HG02981 (cell line): ENCODE results near the gene NPTX1.

Experiments
- ATAC-seq: cut with Tn5 transposase; IDR thresholded peaks from one replicate; pipeline ENCODE4 v1.9.1; 2021; ENCODE audit warnings: mild to moderate bottlenecking, moderate library complexity; ENCODE audit not compliant: unreplicated experiment

Gene NPTX1

DNA sequence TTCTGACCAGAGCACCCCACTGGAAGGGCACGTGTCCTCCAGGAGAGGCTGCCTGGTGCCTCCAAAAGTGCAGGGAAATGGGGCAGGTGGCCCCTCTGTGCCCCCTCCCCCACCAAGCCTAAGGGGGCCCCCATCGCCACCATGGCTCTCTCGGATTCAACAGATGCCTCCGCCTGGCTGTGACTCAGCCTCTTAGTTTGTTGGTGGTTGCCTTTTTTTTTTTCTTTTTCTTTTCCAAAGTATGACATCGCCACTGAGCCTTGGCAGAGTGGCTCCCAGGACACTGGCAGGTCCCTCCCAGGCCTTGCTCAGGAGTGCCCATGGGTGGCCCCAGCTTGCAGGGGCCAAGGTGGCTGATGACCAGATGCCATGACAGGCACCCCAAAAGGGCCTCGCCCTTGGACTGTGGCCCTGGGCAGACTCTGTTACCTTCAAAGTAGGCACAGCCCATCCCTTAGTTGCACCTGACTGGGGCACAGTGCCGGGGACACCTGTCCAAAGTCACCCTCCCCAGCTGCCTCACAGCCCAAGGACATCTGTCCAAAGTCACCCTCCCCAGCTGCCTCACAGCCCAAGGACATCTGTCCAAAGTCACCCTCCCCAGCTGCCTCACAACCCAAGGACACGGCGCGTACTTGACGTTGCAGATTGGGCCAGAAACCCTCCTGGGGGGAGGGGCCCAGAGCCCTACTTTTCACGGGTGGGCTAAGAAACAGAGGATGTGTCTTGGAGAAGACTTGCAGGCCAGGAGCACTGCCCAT is 29.6 kb downstream of the NPTX1 start:
- no peak for ATAC-seq

DNA sequence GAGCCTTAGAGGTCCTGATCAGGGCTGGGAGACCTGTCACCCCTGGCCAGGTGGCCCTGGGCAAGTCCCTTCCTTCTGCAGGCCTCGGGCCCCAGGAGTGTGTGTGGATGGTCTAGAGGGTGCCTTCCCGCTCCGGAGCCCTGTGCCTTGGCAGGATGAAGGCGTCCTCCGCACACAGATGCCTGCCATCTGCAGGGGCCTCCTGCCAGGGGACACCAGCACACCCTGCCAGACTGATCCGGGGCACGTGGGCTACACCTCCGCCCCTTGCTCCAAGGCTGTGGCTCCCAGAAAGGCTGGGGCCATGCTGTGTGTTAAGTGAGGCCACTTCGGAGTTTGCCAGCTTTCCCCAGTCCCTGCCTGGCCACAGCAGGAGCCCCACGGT is 30.7 kb downstream of the NPTX1 start:
- ATAC-seq, result no peak

DNA sequence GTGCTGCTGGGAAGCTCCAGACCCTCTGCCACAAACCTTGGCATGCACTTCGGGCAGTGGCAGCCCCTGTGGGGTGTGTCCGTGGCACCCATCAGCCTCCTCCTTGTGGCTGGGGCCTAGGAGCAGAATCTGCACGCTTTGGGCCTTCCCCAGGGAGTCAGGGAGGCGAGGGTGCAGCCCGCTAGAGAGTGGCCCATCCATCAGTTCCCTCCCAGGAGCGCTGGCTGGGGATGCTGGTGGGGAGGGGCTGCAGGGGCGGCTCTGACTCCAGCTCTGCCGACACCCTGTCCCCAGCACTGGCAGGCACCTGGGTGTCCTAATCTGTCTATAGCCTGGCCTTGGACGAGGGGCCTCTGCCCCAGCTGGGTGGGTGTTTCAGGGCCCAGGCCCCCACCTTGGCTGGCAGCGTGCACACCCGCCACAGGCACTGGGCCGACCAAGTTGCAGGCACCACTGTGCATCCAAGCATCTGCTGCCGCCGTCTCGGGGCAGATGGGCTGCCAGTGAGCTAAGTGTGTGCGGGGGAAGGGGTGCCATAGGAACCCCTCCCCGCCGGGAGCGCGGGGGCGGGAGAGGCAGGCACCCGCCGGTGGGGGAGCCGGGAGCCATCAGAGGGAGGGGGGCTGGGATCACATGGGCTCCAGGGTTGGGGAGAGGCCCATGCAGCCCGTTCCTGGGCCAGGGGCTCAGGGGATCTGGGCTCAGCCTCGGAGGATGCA is 31.2 kb downstream of the NPTX1 start:
- no peak for ATAC-seq

DNA sequence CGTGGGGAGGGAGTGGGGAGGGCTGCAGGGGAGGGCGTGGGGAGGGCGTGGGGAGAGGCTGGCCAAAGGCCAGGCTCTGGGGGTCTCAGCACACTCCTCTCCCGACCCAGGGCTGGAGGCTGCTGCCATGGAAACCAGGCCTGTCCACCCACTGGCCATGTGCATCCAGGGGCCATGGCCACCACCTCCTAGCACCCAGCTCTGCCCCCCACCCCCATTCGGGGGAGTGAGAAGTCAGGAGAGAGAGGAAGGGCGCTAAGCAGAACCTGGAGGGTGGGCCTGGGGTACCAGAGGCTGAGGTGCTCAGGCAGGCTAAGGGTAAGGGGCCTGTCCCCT is 31.8 kb downstream of the NPTX1 start:
- ATAC-seq, result no peak

DNA sequence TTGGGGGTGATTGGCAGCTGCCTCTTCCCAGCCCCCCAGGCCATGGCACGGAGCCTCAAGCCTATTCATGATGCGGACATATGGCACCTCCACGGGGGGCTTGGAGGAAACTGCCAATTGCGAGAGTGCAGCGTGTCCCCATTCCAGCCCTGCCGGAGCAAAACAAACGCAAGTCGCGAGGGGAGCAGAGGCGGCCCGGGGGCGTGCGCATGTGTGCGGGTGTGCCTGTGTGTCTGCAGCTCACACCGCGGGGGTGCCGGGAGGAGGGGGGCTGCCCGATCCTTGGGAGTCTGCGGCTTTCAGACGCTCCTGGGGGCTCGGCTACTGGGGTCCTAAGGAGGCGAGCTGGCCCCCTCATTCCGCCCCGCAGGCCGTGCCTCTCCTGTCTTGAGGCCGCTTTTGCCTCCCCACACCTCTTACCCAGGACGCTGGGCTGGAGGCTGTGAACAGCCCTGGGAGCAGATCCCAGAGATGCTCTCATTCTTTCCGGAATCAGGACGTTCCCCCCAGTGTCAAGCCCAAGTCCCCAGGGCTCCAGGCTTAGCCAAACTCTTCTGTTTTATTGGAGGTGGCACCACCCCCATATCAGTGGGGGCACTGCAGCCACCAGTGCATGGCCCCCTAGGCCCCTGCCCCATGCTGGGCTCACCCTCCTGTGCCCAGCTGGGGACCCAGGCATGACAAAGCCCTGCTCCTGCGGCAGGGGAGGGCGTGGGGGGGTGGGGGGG is 32.3 kb downstream of the NPTX1 start:
- ATAC-seq, result no peak

DNA sequence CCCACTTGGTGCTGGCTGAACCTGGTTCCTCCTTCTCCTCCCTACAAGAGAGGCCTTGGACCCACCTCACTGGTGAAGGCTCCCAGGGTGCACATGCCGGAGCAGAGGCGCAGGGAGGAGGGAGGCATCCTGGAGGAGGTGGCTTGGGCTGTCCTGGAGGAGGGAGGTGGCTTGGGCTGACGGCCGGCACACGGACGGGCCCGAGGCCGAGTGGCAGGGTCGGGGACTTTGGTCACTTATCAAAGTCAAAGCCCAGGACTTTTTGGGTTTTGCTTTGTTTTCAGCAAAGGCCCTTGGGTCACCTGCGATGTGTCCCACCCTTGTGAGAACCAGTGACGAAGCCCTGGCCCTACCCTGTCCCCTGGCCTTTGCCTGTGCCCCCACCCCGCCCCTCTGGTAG is 32.9 kb downstream of the NPTX1 start:
- no peak for ATAC-seq

DNA sequence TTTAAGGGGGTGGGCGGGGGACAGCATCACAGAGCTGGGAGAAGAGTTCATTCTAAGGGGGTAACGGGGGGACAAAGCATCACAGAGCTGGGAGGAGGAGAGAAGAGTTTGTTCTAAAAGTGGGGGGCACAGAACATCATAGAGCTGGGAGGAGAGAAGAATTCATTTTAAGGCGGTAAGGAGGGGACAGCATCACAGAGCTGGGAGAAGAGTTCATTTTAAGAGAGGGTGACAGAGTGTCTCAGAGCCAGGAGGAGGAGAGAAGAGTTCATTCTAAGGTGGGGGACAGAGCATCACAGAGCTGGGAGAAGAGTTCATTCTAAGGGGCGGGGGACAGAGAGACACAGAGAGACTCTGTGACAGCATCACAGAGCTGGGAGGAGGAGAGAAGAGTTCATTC is 33.6 kb downstream of the NPTX1 start:
- ATAC-seq, result no peak

DNA sequence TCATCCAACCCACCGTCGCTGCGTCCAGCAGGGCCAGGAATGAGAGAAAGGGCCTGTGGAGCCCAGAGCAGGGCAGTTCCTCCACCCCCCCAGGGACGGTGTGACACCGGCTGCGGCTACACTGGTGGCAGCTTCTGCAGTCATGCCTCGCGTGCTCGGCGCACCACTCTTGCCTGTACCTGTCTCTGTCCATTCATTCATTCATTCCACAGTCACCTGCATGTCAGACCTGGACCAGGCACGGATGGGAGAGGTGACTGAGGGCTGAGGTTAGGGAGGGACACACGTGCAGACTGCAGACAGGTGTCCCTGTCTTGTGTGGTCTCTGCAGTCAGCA is 34.1 kb downstream of the NPTX1 start:
- ATAC-seq, result no peak

DNA sequence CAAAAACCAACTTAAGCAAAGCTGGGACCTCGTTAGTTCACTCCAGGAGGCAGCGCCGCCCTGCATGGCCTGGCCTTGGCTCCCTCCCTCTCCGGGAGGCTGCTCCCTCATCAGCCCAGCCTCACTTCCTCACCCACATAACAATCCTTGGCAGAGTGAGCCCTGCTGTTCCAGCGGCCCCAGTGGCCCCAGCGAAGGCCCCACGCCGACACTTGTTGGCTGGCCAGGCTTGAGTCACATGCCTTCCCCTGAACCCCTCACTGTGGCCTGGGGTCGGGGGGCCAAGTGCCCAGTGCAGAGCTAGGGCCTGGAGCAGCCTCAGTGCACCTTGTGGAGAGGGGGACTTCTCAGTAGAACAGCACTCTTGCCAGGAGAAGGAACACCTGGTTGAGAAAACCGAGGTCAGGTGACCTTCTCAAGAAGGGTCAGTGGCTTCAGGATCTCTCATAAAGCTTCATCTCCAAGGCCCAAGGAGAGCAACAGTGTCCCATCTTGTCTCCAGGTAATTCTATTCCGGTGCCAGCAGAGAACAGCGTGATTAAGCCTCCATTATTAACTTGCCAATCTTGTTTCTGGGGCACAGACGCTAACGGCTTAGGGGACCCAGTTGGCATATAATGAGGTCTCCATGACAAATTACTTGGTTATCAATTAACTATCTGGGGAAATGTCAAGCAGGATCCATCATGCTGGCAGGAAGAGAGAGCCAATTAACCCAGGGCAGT is 34.6 kb downstream of the NPTX1 start:
- no peak for ATAC-seq

DNA sequence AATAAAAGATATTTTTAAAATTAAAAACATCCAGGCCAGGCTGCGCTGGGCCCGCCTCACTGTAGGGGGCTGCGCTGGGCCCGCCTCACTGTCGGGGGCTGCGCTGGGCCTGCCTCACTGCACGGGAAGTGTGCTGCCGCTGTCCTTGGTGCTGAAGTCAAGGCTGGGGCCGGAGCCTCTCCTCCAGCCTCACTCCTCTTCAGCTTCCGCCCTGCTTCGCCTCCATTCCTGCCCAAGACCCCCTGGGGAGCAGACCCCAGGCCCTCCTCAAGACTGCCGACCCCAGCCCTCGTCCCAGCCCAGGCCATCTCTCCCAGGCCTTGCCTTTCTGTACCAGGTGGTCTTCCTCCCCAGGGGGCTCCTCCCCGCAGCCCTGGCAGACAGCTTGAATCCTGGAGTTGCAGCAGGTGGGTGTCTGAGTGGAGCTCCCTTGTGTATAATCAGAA is 35.3 kb downstream of the NPTX1 start:
- ATAC-seq, result no peak

DNA sequence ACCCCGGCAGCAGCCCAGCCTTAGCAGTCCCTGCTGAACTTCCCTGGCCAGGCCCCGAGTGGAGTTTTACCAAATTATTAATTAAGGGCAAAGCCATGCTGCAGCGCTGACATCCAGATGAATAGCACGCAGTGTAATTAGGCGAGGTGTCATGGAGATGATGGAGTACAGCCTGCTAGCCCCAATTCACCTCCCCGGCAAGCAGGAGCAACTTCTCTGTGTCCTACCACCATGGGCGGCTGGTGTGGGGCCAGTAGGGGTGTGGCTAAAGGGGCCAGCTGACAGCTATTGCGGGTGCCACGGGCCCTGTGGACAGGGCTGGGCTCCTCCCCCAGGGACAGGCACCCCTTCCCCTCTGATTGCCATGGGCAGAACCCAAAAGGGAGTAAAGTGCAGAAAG is 36.9 kb downstream of the NPTX1 start:
- no peak for ATAC-seq

DNA sequence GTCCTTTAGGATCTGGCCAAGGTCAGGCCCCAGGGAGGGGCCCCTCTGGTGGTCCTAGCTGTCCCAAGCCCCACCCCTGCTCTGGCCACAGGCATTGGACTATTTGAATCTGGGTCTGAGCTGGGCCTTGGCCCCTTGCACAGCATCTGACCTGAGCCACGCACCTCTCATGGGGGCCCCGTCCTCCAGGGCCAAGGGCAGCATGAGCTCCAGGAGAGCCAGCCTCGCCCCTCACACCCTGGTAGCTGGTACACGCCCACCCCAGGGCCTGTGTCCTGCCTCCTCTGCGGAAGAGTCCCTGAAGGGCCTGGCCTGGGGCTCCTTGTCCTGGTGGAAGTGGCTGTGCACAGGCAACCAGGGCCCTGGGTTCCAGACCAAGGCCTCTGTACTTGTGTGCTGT is 37.6 kb downstream of the NPTX1 start:
- no peak for ATAC-seq

DNA sequence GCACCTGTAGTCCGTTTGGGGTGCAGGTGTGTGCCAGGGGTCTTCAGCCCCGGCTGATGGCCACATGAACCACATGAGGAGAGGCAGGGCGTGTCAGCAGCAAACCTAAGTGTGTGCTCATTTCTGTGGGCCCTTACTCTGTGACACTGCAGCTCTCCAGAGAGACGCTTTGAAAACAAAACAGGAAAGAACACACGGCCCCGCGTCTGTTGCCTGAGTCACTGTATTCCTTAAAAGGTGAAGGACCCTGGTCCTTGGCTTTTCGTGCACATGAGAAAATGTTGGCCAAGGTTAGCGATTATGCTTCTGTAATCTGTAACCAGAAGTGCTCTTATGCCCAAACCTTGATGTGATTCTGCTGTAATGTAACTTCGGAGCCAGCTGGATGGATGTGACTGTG is 38.9 kb downstream of the NPTX1 start:
- ATAC-seq, result no peak

DNA sequence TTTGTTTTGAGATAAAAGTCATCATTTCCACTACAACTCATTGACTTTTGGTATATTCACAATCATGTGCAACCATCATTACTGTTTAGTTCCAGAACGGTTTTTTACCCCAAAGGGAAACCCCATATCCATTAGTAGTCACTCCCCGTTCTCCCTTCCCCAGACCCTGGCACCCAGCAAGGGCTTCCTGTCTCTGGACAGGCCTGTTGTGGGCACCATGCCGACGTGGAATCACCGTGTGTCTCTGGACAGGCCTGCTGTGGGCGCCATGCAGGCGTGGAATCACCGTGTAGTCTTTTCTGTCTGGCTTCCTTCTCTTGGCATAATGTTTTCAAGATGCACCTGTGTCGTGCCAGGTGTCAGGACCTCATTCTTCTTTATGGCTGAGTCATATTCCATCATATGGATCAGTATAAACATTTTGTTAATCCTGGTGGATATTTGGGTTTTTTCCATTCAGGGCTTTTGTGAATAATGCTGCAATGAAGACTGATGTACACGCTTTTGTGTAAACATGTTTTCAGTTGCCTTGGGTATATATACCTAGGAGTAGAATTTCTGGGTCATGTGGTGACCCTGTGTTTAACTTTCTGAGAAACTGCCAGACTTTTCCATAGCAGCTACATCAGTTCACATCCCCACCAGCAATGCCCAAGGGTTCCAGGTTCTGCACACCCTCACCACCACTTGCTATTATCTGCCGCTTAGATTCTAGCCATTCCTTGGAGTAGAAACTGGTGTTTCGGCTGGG is 42.3 kb downstream of the NPTX1 start:
- ATAC-seq, result no peak

DNA sequence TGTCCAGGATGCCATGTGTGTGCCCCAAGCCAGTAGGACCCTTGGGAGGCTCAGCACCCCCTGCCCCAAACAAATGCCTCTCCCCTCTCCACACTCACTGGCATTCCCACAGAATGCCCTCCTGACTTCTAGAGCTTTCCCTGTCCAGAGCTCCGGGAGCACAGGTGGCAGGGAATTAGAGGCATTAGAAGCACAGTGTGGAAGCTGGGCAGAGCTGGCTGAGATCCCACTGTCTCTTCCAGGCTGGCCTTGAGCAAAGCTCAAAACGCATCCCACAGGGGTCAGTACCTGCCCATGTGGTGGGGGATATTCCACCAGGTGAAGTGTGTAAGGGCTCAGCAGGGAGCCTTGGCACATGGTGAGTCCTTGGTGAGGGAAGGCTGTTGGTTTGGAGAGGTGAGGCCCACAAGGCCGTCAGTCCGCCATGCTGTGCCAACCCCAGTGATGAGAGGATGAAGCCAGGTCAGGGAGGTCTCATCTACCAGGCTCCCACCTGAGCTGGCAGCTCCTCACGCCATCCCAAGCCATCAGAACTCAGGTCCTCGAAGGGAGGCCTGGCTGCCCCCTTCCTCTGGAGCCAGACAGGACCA is 43.4 kb downstream of the NPTX1 start:
- ATAC-seq, result no peak

DNA sequence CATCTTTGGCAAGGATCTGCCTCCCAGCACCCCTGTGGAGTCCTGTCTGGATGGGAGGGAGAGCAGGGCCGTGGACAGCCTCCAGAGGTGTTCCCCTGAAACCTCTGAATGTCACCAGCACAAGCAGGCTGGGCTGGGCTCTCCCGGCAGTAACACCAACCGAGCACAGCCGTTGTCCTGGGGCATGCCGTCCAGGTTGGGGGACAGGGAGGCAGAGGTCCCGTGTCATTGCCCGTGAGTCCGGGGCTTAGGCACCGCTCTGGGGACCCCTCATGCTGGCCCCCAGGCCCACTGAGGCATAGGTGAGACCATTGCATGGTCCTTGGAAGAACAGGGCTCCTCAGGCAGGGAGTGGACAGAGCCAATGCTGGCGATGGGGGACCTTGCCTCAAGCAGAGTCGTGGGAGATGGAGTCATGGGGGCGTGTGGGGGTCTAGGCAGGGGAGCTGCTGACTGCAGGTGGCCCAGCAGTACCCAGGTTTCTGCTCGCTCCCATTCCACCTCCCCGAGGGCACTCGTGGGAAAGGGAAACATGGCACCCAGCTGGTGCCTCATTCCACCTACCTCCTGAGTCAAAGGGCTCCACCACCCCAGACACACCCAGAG is 44.0 kb downstream of the NPTX1 start:
- ATAC-seq, result no peak

DNA sequence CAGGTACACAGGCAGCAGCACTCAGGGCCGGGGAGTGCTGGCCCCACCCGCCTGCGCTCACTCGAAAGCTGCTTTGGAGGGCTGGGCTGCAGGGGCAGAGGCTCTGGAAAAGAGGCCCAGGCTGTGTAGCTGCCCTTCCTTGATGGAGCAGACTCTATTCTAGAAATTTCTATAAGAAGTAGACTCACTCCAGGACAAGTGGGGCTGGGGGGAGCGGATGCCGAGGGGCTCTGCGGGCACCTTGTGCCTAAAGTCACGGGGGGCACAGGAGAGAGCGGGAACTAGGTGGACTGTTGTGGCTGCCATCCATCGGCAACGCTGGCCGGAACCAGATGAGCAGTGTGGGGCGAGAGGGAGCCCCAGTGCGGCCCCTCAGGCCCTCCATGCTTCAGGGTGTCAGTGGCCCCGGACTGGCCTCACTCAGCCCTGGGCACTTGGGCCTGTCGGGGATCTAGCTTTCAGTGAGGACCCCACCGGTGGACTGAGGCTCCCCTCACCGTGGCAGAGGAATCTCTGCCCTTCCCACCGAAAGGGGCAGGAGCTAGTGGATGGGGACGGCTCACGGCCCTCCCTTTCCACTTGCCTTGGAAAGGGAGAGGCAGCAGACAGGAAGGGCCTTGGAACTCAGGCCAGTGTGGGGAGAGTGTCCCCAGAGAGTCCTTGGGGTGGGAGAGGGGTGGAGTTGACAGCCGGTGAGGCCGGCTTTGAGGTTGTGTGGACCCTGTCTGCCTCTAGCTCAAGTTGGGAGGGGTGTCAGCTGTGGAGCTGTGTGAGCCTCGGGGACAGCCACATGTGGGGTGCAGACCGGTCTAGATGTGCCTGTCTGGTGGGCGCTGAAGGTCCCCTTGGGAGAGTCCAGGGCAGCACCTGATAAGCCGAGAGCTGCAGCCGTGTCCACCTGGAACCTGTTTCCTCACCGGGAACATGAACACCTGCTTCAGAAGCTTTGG is 44.9 kb downstream of the NPTX1 start:
- no peak for ATAC-seq

DNA sequence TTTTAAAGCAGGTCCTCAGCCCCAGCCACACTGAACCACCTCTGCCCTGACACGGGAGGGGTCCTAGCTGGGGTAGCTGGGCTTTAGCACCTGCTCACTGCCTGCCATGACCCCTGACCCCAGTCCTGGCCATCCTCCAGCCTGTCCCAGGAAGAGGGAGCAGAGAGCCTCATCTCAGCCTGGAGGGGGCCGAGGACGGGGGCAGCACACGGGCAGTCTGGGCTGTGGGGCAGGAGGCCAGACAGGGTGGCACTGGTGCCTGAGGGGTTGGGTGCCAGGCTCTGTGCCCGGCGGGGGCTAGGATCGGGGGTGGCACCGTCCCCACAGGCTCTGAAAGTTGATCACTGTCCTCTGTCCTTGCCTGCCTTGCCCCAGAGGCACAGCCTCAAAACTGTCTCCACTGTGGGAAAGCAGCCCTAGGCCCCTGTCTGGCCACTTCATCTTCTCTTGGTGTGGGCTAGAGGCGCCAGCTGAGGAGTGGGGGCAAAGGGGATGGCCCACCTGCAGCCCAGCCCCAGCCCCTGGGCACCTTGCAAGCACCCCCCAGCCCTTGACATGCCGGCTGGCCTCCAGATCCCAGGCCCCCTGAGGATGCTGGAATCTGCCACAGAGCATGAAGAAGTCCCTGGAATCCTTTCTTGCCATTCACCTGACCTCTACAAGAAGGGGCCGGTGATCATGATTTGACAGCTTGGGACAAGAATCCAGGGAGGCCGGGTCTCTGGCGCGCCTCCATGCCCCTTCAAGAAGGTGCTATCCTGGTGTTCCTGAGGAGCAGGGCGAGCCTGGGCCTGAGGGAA is 45.8 kb downstream of the NPTX1 start:
- ATAC-seq, result no peak
